ENCODE measurements around the gene TMEM132D.

- no peak for TF ChIP-seq EZH2 (IDR thresholded peaks at IDR 0.05)
- TF ChIP-seq CTCF (IDR thresholded peaks at IDR 0.05), result no peak
- no peak for TF ChIP-seq EZH2phosphoT487 (IDR thresholded peaks at IDR 0.05)
These were observed 409.1 kb downstream of the TMEM132D start for GRCh38 chr12:129494766-129495165.
